Mesodermal cell (in vitro differentiated cells): ENCODE results near the gene PTPRN2.

Experiments used
- H3K27ac ChIP-seq: 2 replicates; pipeline ENCODE4 v1.7.0; 2013; ENCODE audit warnings: mild to moderate bottlenecking, low read depth, low read length, moderate library complexity; ENCODE audit not compliant: severe bottlenecking
- H3K36me3 ChIP-seq: 2 replicates; pipeline ENCODE4 v1.7.1; 2013; ENCODE audit warnings: mild to moderate bottlenecking, low read length, moderate library complexity; ENCODE audit not compliant: control insufficient read depth, insufficient read depth
- H3K4me1 ChIP-seq: one replicate; pipeline ENCODE4 v1.7.1; 2013; ENCODE audit warnings: mild to moderate bottlenecking, low read length; ENCODE audit not compliant: insufficient read depth, control insufficient read depth, poor library complexity, severe bottlenecking
- H3K4me3 ChIP-seq: 2 replicates; pipeline ENCODE4 v1.7.0; 2013; ENCODE audit warnings: low read length, control low read depth, mild to moderate bottlenecking; ENCODE audit not compliant: insufficient read depth, poor library complexity, severe bottlenecking; ENCODE audit errors: extremely low read depth
- H3K9me3 ChIP-seq: 2 replicates; pipeline ENCODE4 v1.7.1; 2013; ENCODE audit warnings: mild to moderate bottlenecking, low read length, moderate library complexity; ENCODE audit not compliant: control insufficient read depth
- whole genome bisulfite sequencing, 2 experiments: methylation state at CpG; one replicate each; pipeline ENCODE4 v1.1.5; 2013; ENCODE audit warnings: missing lambda C conversion rate in 2 of 2; ENCODE audit not compliant: insufficient coverage in 2 of 2; 5-methylcytosine and 5-hydroxymethylcytosine counted together

PTPRN2 gene

DNA sequence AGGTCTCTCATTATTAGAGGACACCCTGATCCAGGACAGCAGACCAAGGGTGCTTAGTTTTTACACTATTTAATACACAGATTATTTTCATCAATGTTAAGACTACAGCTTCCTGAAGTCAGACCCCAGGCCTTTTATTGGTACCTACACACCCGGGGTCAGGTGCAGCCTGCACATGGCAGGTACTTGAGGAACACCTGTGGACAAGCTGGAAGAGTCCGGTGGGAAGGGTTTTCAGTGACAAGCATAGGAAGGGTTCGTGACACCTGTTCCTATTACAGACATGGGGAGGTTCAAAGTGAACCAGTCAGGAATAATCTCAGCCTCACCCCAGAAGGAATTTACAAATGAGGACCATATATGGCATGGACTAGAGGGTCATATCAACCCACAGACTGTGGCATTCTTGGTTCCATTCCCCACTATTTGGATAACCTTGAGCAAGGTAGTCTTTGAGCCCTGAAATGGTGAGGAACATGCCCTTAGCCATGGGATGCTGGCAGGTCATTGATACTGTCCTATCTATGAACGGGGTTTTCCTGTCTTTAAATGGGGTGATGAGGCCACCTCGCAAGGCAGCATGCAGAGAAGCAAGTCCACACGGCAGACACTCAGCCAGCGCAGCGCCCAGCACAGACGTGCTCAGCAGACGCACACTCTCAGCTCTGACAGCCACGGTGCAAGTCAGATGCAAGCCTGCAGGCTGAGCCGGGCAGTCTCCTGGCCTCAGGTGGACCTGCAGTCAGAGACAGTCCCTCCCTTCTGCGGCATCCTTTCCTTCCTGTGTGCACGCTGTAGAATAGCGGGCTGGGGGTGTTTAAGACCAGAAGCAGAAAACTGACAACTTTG lies 624.9 kb downstream of the PTPRN2 start:
- Histone ChIP-seq H3K4me1 (no peaks in the 10 kb centered on the region), H3K27ac (no peak overlapping the region), H3K36me3 (no peaks in the 10 kb centered on the region), H3K4me3 (no peak overlapping the region), H3K9me3 (peaks cover 64% of the 10 kb centered on the region)
- 70 to 75% methylated on average over 12 to 13 of the region's 15 CpGs for WGBS, 2 experiments

- Histone ChIP-seq H3K4me1 (no peaks in the 10 kb centered on the region), H3K4me3 (no peak overlapping the region), H3K36me3 (no peaks in the 10 kb centered on the region), H3K27ac (no peak overlapping the region), H3K9me3 (peaks cover 63% of the 10 kb centered on the region)
- 71 to 74% methylated on average over 11 to 21 of the region's 29 CpGs for whole genome bisulfite sequencing, 2 experiments
Measured at GRCh38 chr7:157961731-157962457, 625.7 kb downstream of the PTPRN2 start.

GRCh38 chr7:157955348-157955999 lies 632.1 kb downstream of the PTPRN2 start:
- Histone ChIP-seq H3K27ac (no peak overlapping the region), H3K4me1 (no peaks in the 10 kb centered on the region), H3K36me3 (no peaks in the 10 kb centered on the region), H3K9me3 (peaks cover 69% of the 10 kb centered on the region), H3K4me3 (no peak overlapping the region)
- WGBS, 2 experiments: 63 to 67% methylated on average over 9 to 11 of the region's 13 CpGs

DNA sequence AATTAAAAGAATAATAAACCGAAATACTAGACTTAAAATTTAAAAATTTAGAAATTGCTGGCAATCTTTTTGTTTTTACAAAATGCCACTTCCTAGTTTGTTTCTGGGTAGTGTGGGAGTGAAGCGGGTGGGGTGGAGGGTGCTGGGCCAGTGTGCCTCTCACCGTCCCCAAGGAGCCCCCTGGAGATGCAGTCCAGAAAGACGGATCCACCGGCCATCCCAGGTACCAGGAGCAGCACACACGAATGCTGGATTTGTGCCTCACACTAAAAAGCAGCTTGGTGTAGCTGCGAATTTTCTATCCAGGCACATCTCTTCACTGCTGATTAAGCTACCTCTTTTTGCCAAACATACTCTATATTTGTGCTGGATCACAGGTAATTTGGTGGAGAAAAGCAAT lies 632.7 kb downstream of the PTPRN2 start:
- no peak overlapping the region for H3K27ac ChIP-seq
- H3K4me3 ChIP-seq: no peak overlapping the region
- H3K9me3 ChIP-seq: peaks cover 73% of the 10 kb centered on the region
- 62 to 78% methylated on average over 4 to 5 of the region's 7 CpGs for WGBS, 2 experiments
- no peaks in the 10 kb centered on the region for H3K4me1 ChIP-seq
- no peaks in the 10 kb centered on the region for H3K36me3 ChIP-seq

GRCh38 chr7:157952841-157953645 lies 634.6 kb downstream of the PTPRN2 start:
- Histone ChIP-seq H3K4me1 (no peaks in the 10 kb centered on the region), H3K36me3 (no peaks in the 10 kb centered on the region), H3K4me3 (no peak overlapping the region), H3K9me3 (peaks cover 71% of the 10 kb centered on the region), H3K27ac (no peak overlapping the region)
- WGBS, 2 experiments: 71 to 76% methylated on average over 23 to 24 of the region's 25 CpGs

- Histone ChIP-seq H3K27ac (no peak overlapping the region), H3K9me3 (peaks cover 73% of the 10 kb centered on the region), H3K4me1 (no peaks in the 10 kb centered on the region), H3K4me3 (no peak overlapping the region), H3K36me3 (no peaks in the 10 kb centered on the region)
- WGBS, 2 experiments: 75 to 77% methylated on average over 14 to 17 of the region's 21 CpGs
Measured at GRCh38 chr7:157952050-157952667, 635.5 kb downstream of the PTPRN2 start.

GRCh38 chr7:157951300-157952049 lies 636.1 kb downstream of the PTPRN2 start:
- Histone ChIP-seq H3K36me3 (no peaks in the 10 kb centered on the region), H3K9me3 (peaks cover 73% of the 10 kb centered on the region), H3K4me1 (no peaks in the 10 kb centered on the region), H3K27ac (no peak overlapping the region), H3K4me3 (no peak overlapping the region)
- 82 to 85% methylated on average over 19 to 23 of the region's 26 CpGs for WGBS, 2 experiments

- H3K9me3 ChIP-seq: peaks cover 76% of the 10 kb centered on the region
- no peaks in the 10 kb centered on the region for H3K4me1 ChIP-seq
- H3K4me3 ChIP-seq: no peak overlapping the region
- 53% methylated on average over 3 of the region's 3 CpGs; no CpG with 5 or more reads in 1 of the 2 experiments for WGBS, 2 experiments
- H3K27ac ChIP-seq: no peak overlapping the region
- H3K36me3 ChIP-seq: no peaks in the 10 kb centered on the region
Measured at GRCh38 chr7:157949711-157950110, 637.9 kb downstream of the PTPRN2 start.

DNA sequence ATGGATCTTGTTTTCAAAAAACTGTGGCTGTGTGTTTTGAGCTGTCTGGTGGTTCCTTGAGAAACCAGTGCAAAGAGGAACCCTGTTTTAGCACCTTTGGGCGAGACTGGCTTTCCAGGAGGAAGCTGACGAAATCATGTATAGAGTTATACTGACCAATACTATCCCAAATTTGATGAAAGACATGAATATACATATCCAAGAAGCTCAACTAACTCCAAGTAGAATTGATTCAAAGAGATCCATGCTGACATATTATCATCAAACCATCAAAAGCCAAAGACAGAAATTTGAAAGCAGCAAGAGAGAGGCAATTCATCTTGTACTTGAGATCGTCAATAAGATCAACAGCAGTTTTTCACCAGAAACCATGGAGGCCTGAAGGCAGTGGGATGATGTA lies 640.1 kb downstream of the PTPRN2 start:
- Histone ChIP-seq H3K36me3 (no peaks in the 10 kb centered on the region), H3K9me3 (peaks cover 84% of the 10 kb centered on the region)

More for the DNA sequence above, 640.1 kb downstream of the PTPRN2 start:
- no peak overlapping the region for H3K27ac ChIP-seq
- no CpG with 5 or more reads among the region's 3 CpGs for WGBS, 2 experiments
- H3K4me3 ChIP-seq: no peak overlapping the region
- H3K4me1 ChIP-seq: no peaks in the 10 kb centered on the region
